Measurements from ENCODE around the gene SND1. TPM values are rescaled to one million over a fixed set of nuclear protein-coding genes. Genes with fewer than 3 reads are reported as not detected.

The SND1 gene
- total and polyA plus RNA-seq, 10 donors, result 61.7 to 173 (median 116) TPM

- peaks cover 0 to 32% (median 5%) of the 10 kb centered on the region in 6 donors for H3K4me1 ChIP-seq
- no peak for DNase-seq
- no peaks in the 10 kb centered on the region for H3K9me3 ChIP-seq
- intact Hi-C loops (cut with DNase I; ENCODE audit: low total_unique reads), result no loop called here
- whole genome bisulfite sequencing, 5 donors, result 72 to 95% (median 88%) methylated on average over 6 of the region's 6 CpGs
- H3K27me3 ChIP-seq (replicated peaks in 1 of 7), result no peaks in the 10 kb centered on the region
- H3K27ac ChIP-seq, result no peak overlapping the region
- H3K4me3 ChIP-seq, result no peak overlapping the region
- H3K36me3 ChIP-seq, result no peaks in the 10 kb centered on the region
- TF ChIP-seq POLR2A (IDR thresholded peaks at IDR 0.05) (no peak), CTCF (IDR thresholded peaks at IDR 0.05 in 8 of 11, conservative IDR thresholded peaks at IDR 0.05 in 3 of 11) (no peak), POLR2AphosphoS5 (IDR thresholded peaks at IDR 0.05) (no peak)
Observed at GRCh38 chr7:127764681-127765080, 112.7 kb downstream of the SND1 start.

GRCh38 chr7:127765150-127765549 is 113.2 kb downstream of the SND1 start:
- TF ChIP-seq POLR2AphosphoS5 (IDR thresholded peaks at IDR 0.05) (no peak), POLR2A (IDR thresholded peaks at IDR 0.05) (no peak), CTCF (IDR thresholded peaks at IDR 0.05 in 8 of 11, conservative IDR thresholded peaks at IDR 0.05 in 3 of 11) (no peak)
- H3K4me1 ChIP-seq, result peaks cover 0 to 32% (median 5%) of the 10 kb centered on the region in 6 donors
- no peak overlapping the region for H3K27ac ChIP-seq
- no peak for DNase-seq
- no peaks in the 10 kb centered on the region for H3K36me3 ChIP-seq
- H3K4me3 ChIP-seq, result no peak overlapping the region
- H3K27me3 ChIP-seq (replicated peaks in 1 of 7), result no peaks in the 10 kb centered on the region
- no peaks in the 10 kb centered on the region for H3K9me3 ChIP-seq
- intact Hi-C loops (cut with DNase I; ENCODE audit: low total_unique reads), result no loop called here
- WGBS, 5 donors, result 83 to 93% (median 90%) methylated on average over 3 of the region's 3 CpGs

- intact Hi-C loops (cut with DNase I; ENCODE audit: low total_unique reads), result no loop called here
- no peak overlapping the region for H3K4me3 ChIP-seq
- DNase-seq, result no peak
- H3K27me3 ChIP-seq (replicated peaks in 1 of 7), result no peaks in the 10 kb centered on the region
- no peaks in the 10 kb centered on the region for H3K9me3 ChIP-seq
- peaks cover 0 to 32% (median 5%) of the 10 kb centered on the region in 6 donors for H3K4me1 ChIP-seq
- H3K36me3 ChIP-seq, result no peaks in the 10 kb centered on the region
- H3K27ac ChIP-seq, result peak overlapping the region in 2 of 8 donors; percentile 1 to 3
- TF ChIP-seq POLR2A (IDR thresholded peaks at IDR 0.05) (no peak), POLR2AphosphoS5 (IDR thresholded peaks at IDR 0.05) (no peak), CTCF (IDR thresholded peaks at IDR 0.05 in 8 of 11, conservative IDR thresholded peaks at IDR 0.05 in 3 of 11) (no peak)
- 41 to 60% (median 48%) methylated on average over 4 of the region's 4 CpGs for WGBS, 5 donors
Observed at GRCh38 chr7:127766831-127767459, 115.0 kb downstream of the SND1 start.

GRCh38 chr7:127768241-127768640 is 116.2 kb downstream of the SND1 start:
- Histone ChIP-seq H3K4me3 (no peak overlapping the region), H3K36me3 (no peaks in the 10 kb centered on the region), H3K27ac (no peak overlapping the region), H3K27me3 (replicated peaks in 1 of 7) (no peaks in the 10 kb centered on the region), H3K9me3 (no peaks in the 10 kb centered on the region), H3K4me1 (peaks cover 0 to 25% (median 5%) of the 10 kb centered on the region in 6 donors)
- intact Hi-C loops (cut with DNase I; ENCODE audit: low total_unique reads), result no loop called here
- no peak for DNase-seq
- TF ChIP-seq CTCF (IDR thresholded peaks at IDR 0.05 in 8 of 11, conservative IDR thresholded peaks at IDR 0.05 in 3 of 11) (no peak), POLR2AphosphoS5 (IDR thresholded peaks at IDR 0.05) (no peak), POLR2A (IDR thresholded peaks at IDR 0.05) (no peak)
- 89 to 97% (median 94%) methylated on average over 2 of the region's 2 CpGs for WGBS, 5 donors
